Activated CD4-positive, alpha-beta T cell treated with anti-CD3 and anti-CD28 coated beads, Interleukin-2, amount 10 ng/mL, durations not matched to agents 24 days and 14 days (primary cell): ENCODE results near the gene PTPRN2. TPM values are rescaled to one million over a fixed set of nuclear protein-coding genes. Genes with fewer than 3 reads are reported as not detected.
"Not testable (repeated sequence)": the region's sequence is repeated elsewhere in the genome, so short reads cannot be mapped to it uniquely, and the experiment has no call there.

Experiments used
- DNase-seq: peaks from one replicate; pipeline ENCODE4 v3.0.0; 2022
- H3K27ac Mint-ChIP-seq: one replicate; pipeline ENCODE4 v1.8.0; 2022; ENCODE audit warnings: mild to moderate bottlenecking, mixed read lengths
- H3K27me3 Mint-ChIP-seq: one replicate; pipeline ENCODE4 v1.8.0; 2022; ENCODE audit warnings: mixed read lengths
- H3K36me3 Mint-ChIP-seq: one replicate; pipeline ENCODE4 v1.8.0; 2022; ENCODE audit warnings: low read depth, mild to moderate bottlenecking, mixed read lengths
- H3K4me1 Mint-ChIP-seq: one replicate; pipeline ENCODE4 v1.8.0; 2021; ENCODE audit warnings: mixed read lengths
- H3K4me3 Mint-ChIP-seq: one replicate; pipeline ENCODE4 v1.8.0; 2022; ENCODE audit warnings: mild to moderate bottlenecking, moderate library complexity, mixed read lengths
- H3K9me3 Mint-ChIP-seq: one replicate; pipeline ENCODE4 v1.8.0; 2021; ENCODE audit warnings: mixed read lengths
- intact Hi-C: fragments of 100-400 bp; cut with micrococcal nuclease; formaldehyde crosslinking; loops from one replicate; pipeline ENCODE4 v1.15.1; 2023
- total RNA-seq: library from RNA; stranded (reverse); gene quantifications from 2 replicates; pipeline ENCODE4 v1.2.3, GENCODE V29; 2022

PTPRN2 gene
- total RNA-seq, 1 donor from 2014 or later = 0.33 TPM

GRCh38 chr7:158357106-158357897, 230.3 kb downstream of the PTPRN2 start:
- no peaks in the 10 kb centered on the region for H3K9me3 Mint-ChIP-seq
- no peaks in the 10 kb centered on the region for H3K4me1 Mint-ChIP-seq
- no peaks in the 10 kb centered on the region for H3K27me3 Mint-ChIP-seq
- no peak overlapping the region for H3K27ac Mint-ChIP-seq
- intact Hi-C loops = no loop called here
- no peaks in the 10 kb centered on the region for H3K36me3 Mint-ChIP-seq
- no peak for DNase-seq
- no peak overlapping the region for H3K4me3 Mint-ChIP-seq

DNA sequence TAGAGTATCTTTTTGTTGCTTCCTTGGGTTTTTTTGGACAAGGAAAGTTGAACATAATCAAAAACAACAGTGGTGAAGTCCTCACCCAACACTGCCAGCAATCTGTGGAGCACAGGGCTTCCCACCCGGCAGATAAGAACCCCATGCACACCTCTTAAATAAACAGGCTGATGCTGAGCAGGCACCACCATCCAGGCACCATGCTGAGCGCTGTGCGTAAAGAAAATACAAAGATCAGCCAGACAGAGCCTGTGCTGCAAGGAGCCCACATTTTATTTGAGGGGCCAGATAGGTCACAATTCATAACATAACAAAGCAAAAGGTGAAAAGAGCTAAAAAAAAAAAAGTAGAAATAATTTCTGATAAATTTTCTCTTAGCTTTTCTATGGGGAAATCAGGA, 231.2 kb downstream of the PTPRN2 start:
- intact Hi-C loops = no loop called here
- Mint-ChIP-seq H3K27me3 (no peaks in the 10 kb centered on the region), H3K9me3 (no peaks in the 10 kb centered on the region), H3K4me3 (no peak overlapping the region), H3K27ac (no peak overlapping the region), H3K4me1 (no peaks in the 10 kb centered on the region), H3K36me3 (no peaks in the 10 kb centered on the region)
- no peak for DNase-seq

- no peaks in the 10 kb centered on the region for H3K36me3 Mint-ChIP-seq
- intact Hi-C loops = no loop called here
- no peak for DNase-seq
- H3K4me3 Mint-ChIP-seq = no peak overlapping the region
- no peaks in the 10 kb centered on the region for H3K27me3 Mint-ChIP-seq
- no peaks in the 10 kb centered on the region for H3K4me1 Mint-ChIP-seq
- no peaks in the 10 kb centered on the region for H3K9me3 Mint-ChIP-seq
- H3K27ac Mint-ChIP-seq = no peak overlapping the region
Measured at GRCh38 chr7:158355456-158356065, 232.1 kb downstream of the PTPRN2 start.

- intact Hi-C loops = no loop called here
- Mint-ChIP-seq H3K4me3 (no peak overlapping the region), H3K36me3 (no peaks in the 10 kb centered on the region), H3K27me3 (no peaks in the 10 kb centered on the region), H3K27ac (no peak overlapping the region), H3K9me3 (no peaks in the 10 kb centered on the region), H3K4me1 (no peaks in the 10 kb centered on the region)
- DNase-seq = no peak
Measured at GRCh38 chr7:158354861-158355260, 232.8 kb downstream of the PTPRN2 start.

DNA sequence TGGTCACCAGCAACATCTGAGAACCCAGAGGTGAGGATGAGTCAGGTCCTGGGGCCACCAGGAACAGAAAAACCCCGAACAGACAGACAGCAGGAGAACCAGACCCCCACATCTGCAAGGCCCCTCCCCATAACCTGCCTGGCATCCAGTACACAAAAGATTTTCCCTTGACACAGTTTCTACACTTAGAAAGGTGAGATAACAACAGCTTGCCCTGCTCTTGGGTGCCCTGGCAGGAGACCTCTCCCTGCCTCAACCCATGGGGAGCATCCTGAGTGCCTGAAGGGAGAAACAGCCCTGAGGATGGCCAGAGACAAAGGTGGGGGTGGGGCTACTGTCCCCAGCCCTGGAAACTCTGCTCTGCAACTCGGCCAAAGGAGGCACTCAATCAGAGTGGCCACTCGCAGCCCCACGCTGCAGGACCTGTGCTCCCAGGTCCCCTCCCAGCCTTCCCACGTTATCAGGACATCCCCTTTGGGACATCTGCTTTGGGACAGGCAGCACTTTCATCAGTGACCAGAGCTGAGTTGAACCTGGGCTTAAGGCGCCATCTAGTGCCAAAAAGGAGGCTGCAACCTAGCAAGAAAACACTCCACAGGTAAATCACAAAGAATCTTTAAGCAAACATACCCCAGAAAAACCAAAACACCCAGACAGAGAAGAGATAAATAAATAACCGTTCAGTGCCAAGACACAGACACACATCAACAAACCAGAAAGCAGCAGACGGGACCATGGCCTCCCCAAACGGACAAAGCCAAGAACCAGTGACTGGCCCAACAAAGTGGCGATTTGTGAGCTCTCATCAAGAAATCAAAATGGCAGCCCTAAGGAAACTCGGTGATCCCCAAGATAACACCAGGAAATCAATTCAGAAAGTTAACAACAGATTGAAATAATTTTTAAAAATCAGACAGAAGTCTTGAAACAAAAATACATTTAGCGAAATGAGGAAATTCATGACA, 233.7 kb downstream of the PTPRN2 start:
- Mint-ChIP-seq H3K4me1 (no peaks in the 10 kb centered on the region), H3K9me3 (no peaks in the 10 kb centered on the region), H3K27ac (no peak overlapping the region), H3K27me3 (no peaks in the 10 kb centered on the region), H3K36me3 (no peaks in the 10 kb centered on the region), H3K4me3 (no peak overlapping the region)
- peak; percentile 70 for DNase-seq
- intact Hi-C loops = no loop called here

GRCh38 chr7:158351899-158352729, 235.5 kb downstream of the PTPRN2 start:
- intact Hi-C loops, DNase-seq, H3K9me3 Mint-ChIP-seq, H3K4me1 Mint-ChIP-seq, H3K27me3 Mint-ChIP-seq, H3K4me3 Mint-ChIP-seq, H3K27ac Mint-ChIP-seq, H3K36me3 Mint-ChIP-seq: not testable (repeated sequence)

DNA sequence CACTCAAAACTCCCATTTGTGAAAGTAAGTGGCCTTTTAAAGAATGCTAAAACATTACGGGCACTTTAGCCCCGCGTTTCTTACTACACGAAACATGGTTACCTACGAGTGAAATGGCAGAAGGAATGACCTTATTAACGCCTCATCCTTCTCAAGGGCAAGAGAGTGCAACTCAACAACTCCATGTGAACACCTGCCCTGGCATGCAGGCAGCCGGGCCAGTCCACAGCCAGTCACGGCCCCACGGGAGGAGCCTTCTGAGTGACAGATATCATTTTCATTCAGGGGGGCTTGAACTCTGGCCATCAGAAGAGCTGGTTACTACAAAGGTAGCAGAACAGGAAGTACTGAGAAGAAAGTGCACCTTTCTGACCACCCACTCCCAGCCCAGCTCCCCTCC, 236.1 kb downstream of the PTPRN2 start:
- Mint-ChIP-seq H3K27me3 (no peaks in the 10 kb centered on the region), H3K4me1 (no peaks in the 10 kb centered on the region), H3K4me3 (no peak overlapping the region), H3K9me3 (no peaks in the 10 kb centered on the region), H3K27ac (no peak overlapping the region), H3K36me3 (no peaks in the 10 kb centered on the region)
- DNase-seq = no peak
- intact Hi-C loops = no loop called here

GRCh38 chr7:158351051-158351450, 236.6 kb downstream of the PTPRN2 start:
- Mint-ChIP-seq H3K4me3 (no peak overlapping the region), H3K27ac (no peak overlapping the region), H3K9me3 (no peaks in the 10 kb centered on the region), H3K36me3 (no peaks in the 10 kb centered on the region), H3K4me1 (no peaks in the 10 kb centered on the region), H3K27me3 (no peaks in the 10 kb centered on the region)
- no peak for DNase-seq
- intact Hi-C loops = no loop called here

DNA sequence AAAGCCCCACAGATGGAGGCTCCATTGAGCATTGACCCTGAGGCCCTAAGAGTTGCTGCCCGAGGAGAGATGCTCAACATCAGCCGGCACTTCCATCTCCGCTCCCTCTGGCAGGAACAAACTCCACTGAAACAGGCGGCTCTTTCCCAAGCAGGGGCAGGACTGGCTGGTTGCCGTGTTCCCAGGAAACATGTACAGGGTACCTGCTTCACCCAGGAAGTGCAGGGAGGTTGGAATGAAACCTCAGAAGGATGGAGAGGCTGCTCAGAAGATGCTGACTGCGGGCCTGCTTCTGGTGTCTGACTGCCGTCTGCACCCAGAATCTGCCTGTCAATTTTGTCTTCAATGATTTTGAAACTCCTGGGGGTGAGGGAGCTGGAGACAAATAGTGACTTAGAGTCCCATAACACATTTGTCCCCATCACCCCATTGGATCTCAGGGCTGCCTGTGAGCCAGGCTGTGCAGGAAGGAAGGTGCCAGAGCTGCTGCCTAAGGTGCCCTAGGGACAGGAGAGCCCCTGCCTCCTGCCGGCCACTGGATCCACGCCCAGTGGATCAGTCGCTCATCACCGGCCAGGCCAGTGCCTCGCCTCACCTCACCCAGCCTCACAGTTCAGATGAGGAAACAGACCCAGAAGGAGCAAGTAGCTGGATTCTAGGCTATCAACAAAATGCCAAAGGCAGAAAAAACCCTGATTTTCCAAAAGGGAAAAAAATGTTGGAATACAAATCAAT, 237.3 kb downstream of the PTPRN2 start:
- no peak for DNase-seq
- Mint-ChIP-seq H3K4me1 (no peaks in the 10 kb centered on the region), H3K4me3 (no peak overlapping the region), H3K9me3 (no peaks in the 10 kb centered on the region), H3K27ac (no peak overlapping the region), H3K36me3 (no peaks in the 10 kb centered on the region), H3K27me3 (no peaks in the 10 kb centered on the region)
- intact Hi-C loops = no loop called here

- intact Hi-C loops = no loop called here
- Mint-ChIP-seq H3K4me3 (no peak overlapping the region), H3K27ac (no peak overlapping the region), H3K4me1 (no peaks in the 10 kb centered on the region), H3K9me3 (no peaks in the 10 kb centered on the region), H3K36me3 (no peaks in the 10 kb centered on the region), H3K27me3 (no peaks in the 10 kb centered on the region)
- no peak for DNase-seq
Measured at GRCh38 chr7:158348446-158348845, 239.2 kb downstream of the PTPRN2 start.

DNA sequence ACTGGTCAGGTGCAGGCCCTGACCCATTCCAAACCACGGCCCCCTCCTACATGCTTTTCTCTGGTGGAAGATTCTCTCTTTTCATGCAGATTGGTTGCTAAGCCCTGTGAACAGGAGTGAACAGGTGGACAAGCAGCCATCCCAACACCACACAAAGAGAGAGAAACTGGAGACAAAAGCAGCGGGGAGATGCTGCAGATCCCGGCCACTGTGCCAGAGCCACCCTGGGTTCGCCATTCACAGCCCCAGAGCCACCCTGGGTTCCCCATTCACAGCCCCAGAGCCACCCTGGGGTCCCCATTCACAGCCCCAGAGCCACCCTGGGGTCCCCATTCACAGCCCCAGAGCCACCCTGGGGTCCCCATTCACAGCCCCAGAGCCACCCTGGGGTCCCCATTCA, 239.6 kb downstream of the PTPRN2 start:
- H3K36me3 Mint-ChIP-seq, H3K9me3 Mint-ChIP-seq, H3K27me3 Mint-ChIP-seq, intact Hi-C loops, H3K4me3 Mint-ChIP-seq, DNase-seq, H3K4me1 Mint-ChIP-seq, H3K27ac Mint-ChIP-seq: not testable (repeated sequence)

DNA sequence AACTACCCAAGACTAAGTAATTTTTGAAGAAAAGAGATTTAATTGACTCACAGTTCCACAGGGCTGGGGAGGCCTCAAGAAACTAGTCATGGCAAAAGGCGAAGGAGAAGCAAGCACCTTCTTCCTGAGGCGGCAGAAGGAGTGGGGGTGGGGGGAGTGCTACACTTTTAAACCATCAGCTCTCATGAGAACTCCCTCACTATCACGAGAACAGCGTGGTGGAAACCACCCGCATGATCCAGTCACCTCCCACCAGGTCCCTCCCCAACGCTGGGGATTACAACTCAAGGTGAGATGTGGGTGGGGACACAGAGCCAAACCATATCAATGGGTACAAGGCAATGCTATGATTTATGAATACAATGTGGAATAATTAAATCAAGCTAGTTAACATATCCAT, 241.9 kb downstream of the PTPRN2 start:
- H3K9me3 Mint-ChIP-seq = peaks cover 23% of the 10 kb centered on the region
- H3K4me3 Mint-ChIP-seq = no peak overlapping the region
- intact Hi-C loops = no loop called here
- no peak overlapping the region for H3K27ac Mint-ChIP-seq
- no peak for DNase-seq
- H3K4me1 Mint-ChIP-seq = no peaks in the 10 kb centered on the region
- peaks cover 4% of the 10 kb centered on the region for H3K36me3 Mint-ChIP-seq
- H3K27me3 Mint-ChIP-seq = no peaks in the 10 kb centered on the region
